Measurements from ENCODE around the gene PTPRN2.

Gene PTPRN2

GRCh38 chr7:158073845-158074840, 513.5 kb downstream of the PTPRN2 start:
- DNase-seq, result no peak

GRCh38 chr7:158072991-158073730, 514.5 kb downstream of the PTPRN2 start:
- DNase-seq, result no peak

- DNase-seq, result no peak
Measured at GRCh38 chr7:158070222-158070920, 517.3 kb downstream of the PTPRN2 start.

GRCh38 chr7:158068853-158069252, 518.8 kb downstream of the PTPRN2 start:
- DNase-seq, result no peak

- no peak for DNase-seq
Measured at GRCh38 chr7:158067931-158068482, 519.6 kb downstream of the PTPRN2 start.

GRCh38 chr7:158067219-158067930, 520.2 kb downstream of the PTPRN2 start:
- no peak for DNase-seq

GRCh38 chr7:158066085-158066484, 521.5 kb downstream of the PTPRN2 start:
- no peak for DNase-seq

GRCh38 chr7:158065340-158065739, 522.3 kb downstream of the PTPRN2 start:
- DNase-seq, result no peak

GRCh38 chr7:158064631-158065030, 523.0 kb downstream of the PTPRN2 start:
- DNase-seq, result no peak

- no peak for DNase-seq
Measured at GRCh38 chr7:158063850-158064610, 523.6 kb downstream of the PTPRN2 start.

GRCh38 chr7:158062661-158063060, 525.0 kb downstream of the PTPRN2 start:
- no peak for DNase-seq

- DNase-seq, result no peak
Measured at GRCh38 chr7:158061884-158062656, 525.6 kb downstream of the PTPRN2 start.

- DNase-seq, result no peak
Measured at GRCh38 chr7:158061026-158061630, 526.5 kb downstream of the PTPRN2 start.

- DNase-seq, result no peak
Measured at GRCh38 chr7:158060216-158060615, 527.4 kb downstream of the PTPRN2 start.

- no peak for DNase-seq
Measured at GRCh38 chr7:158057446-158057845, 530.2 kb downstream of the PTPRN2 start.

GRCh38 chr7:158056761-158057160, 530.9 kb downstream of the PTPRN2 start:
- DNase-seq, result no peak

- no peak for DNase-seq
Measured at GRCh38 chr7:158055726-158056510, 531.7 kb downstream of the PTPRN2 start.

- no peak for DNase-seq
Measured at GRCh38 chr7:158054611-158055010, 533.0 kb downstream of the PTPRN2 start.

- no peak for DNase-seq
Measured at GRCh38 chr7:158054081-158054480, 533.5 kb downstream of the PTPRN2 start.
